LNCaP clone FGC (cell line): ENCODE data around the gene MT2A.
"Not testable (repeated sequence)": the region's sequence is repeated elsewhere in the genome, so short reads cannot be mapped to it uniquely, and the experiment has no call there.

Experiments
- DNase-seq: peaks from one replicate; pipeline ENCODE4 v3.0.0-alpha.2; 2011; ENCODE audit warnings: low read depth
- H3K4me3 ChIP-seq: 2 replicates; pipeline ENCODE4 v1.5.1; 2011; ENCODE audit warnings: mild to moderate bottlenecking, low read depth, low read length, control low read depth
- TF ChIP-seq, protein P1 (sequence below): IDR thresholded peaks from 2 replicates; pipeline ENCODE4 v1.5.1; 2012; ENCODE audit warnings: mild to moderate bottlenecking; ENCODE audit not compliant: control insufficient read depth, insufficient read depth; ENCODE audit errors: extremely low read depth

MT2A gene

DNA sequence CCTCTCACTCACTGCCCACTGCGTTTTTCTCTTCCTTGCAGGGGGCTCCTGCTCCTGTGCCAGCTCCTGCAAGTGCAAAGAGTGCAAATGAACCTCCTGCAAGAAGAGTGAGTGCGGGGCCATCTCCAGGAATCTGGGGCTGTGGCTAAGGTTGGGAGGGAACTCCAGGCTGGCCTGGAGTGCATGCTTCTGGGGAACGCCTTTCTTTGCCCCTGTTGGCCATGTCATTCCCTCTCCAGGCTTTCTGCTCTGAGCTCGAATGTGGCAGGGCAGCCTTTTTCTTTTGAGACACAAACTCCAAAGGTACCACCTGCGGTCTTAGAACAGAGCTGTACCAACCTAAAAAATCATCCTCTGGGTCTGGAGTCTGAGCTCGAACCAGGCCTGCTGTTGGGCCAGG is 9.8 kb downstream of the MT2A start:
- H3K4me3 ChIP-seq = no peak overlapping the region
- TF ChIP-seq, protein P1, sequence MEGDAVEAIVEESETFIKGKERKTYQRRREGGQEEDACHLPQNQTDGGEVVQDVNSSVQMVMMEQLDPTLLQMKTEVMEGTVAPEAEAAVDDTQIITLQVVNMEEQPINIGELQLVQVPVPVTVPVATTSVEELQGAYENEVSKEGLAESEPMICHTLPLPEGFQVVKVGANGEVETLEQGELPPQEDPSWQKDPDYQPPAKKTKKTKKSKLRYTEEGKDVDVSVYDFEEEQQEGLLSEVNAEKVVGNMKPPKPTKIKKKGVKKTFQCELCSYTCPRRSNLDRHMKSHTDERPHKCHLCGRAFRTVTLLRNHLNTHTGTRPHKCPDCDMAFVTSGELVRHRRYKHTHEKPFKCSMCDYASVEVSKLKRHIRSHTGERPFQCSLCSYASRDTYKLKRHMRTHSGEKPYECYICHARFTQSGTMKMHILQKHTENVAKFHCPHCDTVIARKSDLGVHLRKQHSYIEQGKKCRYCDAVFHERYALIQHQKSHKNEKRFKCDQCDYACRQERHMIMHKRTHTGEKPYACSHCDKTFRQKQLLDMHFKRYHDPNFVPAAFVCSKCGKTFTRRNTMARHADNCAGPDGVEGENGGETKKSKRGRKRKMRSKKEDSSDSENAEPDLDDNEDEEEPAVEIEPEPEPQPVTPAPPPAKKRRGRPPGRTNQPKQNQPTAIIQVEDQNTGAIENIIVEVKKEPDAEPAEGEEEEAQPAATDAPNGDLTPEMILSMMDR = no peak
- DNase-seq = no peak

DNA sequence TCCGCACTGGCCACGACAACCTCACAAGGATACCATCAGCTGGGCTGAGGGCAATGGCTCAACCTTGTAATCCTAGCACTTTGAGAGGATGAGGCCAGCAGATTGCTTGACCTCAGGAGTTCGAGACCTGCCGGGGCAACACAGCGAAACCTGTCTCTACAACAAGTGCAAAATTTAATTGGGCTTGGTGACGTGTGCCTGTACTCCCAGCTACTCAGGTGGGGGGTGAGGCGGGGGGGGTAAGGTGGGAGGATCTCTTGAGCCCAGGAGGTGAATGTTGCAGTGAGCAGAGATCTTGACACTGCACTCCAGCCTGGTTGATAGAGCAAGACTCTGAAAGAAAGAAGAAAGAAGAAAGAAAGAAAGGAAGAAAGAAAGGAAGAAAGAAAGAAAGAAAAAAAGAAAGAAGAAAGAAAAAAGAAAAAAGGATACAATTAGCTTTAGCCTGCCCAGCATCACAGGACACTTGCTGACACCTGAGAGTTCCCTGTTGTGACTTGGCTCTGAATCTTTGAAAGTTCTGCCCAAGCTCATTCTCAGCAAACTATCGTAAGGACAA is 12.0 kb downstream of the MT2A start:
- no peak for DNase-seq
- TF ChIP-seq, protein P1 = no peak
- H3K4me3 ChIP-seq = no peak overlapping the region

DNA sequence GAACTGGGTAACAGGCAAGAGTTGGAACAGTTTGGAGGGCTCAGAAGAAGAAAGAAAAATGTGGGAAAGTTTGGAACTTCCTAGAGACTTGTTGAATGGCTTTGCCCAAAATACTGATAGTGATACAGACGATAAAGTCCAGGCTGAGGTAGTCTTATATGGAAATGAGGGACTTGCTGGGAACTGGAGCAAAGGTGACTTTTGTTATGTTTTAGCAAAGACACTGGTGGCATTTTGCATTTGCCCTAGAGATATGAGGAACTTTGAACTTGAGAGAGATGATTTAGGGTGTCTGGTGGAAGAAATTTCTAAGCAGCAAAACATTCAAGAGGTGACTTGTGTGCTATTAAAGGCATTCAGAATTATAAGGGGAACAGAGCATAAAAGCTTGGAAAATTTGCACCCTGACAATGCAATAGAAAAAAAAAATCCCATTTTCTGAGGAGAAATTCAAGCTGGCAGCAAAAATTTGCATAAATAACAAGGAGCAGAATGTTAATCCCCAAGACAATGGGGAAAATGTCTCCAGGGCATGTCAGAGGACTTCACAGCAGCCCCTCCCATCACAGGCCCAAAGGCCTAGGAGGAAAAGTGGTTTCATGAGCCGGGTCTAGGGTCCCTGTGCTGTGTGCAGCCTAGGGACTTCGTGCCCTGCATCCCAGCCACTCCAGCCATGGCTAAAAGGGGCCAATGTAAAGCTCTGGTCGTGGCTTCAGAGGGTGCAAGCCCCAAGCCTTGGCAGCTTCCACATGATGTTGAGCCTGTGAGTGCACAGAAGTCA is 13.5 kb downstream of the MT2A start:
- H3K4me3 ChIP-seq, DNase-seq: not testable (repeated sequence)

DNA sequence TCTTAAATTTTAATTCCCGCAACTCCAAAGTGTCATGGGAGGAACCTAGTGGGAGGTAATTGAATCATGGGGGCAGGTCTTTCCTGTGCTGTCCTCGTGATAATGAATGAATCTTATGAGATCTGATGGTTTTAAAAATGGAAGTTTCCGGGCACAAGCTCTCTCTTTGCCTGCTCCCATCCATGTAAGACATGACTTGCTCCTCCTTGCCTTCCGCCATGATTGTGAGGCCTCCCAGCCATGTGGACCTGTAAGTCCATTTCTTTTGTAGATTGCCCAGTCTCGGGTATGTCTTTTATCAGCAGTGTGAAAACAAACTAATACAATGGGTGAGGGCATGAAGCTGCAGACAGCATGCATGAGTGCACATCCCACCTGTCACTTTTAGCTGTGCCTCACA is 14.8 kb downstream of the MT2A start:
- not testable (repeated sequence) for DNase-seq, H3K4me3 ChIP-seq

DNA sequence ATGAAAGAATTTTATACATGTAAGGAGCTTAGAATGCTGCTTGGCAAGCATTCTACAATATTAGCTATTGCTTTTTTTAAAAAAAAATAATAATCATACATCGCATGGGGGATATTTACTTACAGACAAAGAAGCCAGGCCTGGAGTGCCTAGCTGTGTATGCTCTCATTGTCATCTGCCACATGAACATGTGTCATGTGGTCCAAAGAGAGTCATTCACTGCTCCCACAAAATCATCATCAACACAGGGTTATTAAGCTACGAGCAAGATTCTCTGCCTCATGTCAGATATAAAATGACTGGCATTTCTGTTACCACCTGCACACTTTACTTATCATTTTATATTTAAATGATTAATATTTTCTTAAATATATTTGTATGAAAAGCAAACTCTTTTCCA is 15.3 kb downstream of the MT2A start:
- TF ChIP-seq, protein P1 = no peak
- no peak for DNase-seq
- no peak overlapping the region for H3K4me3 ChIP-seq

DNA sequence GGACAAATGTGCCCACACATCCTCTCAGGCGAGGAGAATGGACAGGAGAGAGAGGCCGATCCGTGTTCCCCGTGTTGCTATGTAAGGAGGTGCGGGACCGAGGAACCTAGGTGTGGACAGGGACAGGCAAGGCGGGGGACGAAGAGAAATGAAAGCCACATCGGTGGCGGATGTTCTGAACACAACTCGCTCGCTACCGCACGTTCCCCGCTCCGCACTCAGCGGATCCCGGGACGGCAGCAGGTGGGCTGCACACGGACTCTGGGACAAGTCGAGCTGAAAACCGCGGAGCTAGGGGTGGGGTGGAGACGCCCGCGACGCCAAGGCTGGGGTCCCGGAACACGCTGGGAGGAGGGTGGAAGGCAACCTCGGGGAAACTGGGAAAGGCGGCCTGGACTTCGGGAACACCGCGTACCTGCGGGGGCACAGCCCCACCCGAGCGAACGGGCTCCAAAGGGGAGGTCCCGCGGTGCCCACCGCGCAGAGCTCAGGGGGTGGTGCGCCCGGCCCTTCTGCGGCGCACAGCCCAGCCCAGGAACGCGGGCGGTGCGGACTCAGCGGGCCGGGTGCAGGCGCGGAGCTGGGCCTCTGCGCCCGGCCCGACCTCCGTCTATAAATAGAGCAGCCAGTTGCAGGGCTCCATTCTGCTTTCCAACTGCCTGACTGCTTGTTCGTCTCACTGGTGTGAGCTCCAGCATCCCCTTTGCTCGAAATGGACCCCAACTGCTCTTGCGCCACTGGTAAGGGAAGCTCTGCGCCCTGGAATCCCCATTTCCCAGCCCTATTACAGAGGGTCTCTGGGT is 17.0 kb downstream of the MT2A start, which contains the start of gene MT1E:
MT1E (plus strand) TSS at position 642 of the 803 bp plus-strand sequence; CDS start at position 713, 71 bp downstream.
- H3K4me3 ChIP-seq = no peak within 1 kb of the TSS
- no peak for DNase-seq
- TF ChIP-seq, protein P1 = no peak

DNA sequence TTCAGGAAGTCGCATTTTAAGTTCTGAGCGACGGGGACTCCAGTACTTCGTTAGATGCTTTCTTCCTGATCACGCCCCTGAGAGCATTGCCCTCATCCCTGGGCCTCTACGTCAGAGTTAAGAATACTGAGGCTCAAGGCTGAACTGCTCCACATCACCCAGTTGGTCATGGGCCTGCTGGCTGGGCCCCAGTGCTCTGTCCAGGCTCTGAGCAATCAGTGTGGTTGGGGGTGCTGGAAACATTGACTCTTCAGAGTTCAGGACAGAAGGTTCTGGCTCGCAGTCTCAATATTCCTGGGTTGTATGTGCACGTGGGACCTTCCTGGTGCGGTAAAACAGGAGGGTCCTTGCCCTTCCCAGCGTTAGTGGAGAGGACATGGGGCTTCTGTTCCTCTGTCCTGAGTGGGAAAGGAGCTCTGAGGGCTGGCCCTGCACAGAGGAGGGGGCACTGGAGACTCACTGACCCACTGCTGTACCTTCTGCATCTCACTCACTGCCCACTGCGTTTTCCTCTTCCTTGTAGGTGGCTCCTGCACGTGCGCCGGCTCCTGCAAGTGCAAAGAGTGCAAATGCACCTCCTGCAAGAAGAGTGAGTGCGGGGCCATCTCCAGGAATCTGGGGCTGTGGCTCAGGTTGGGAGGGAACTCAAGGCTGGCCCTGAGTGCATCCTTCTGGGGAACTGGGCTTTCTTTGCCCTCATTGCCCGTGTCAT is 17.7 kb downstream of the MT2A start:
- H3K4me3 ChIP-seq = no peak overlapping the region
- DNase-seq = no peak
- TF ChIP-seq, protein P1 = no peak
